Glutamatergic neuron (in vitro differentiated cells): Measurements from ENCODE around the gene DNAJB6. TPM values are rescaled to one million over a fixed set of nuclear protein-coding genes. Genes with fewer than 3 reads are reported as not detected.

Experiments
- DNase-seq: peaks from one replicate; pipeline ENCODE4 v3.0.0; 2022
- H3K27ac Mint-ChIP-seq: one replicate; pipeline ENCODE4 v1.8.0; 2020; ENCODE audit warnings: mild to moderate bottlenecking, mixed read lengths, inconsistent platforms; ENCODE audit not compliant: unreplicated experiment
- H3K27me3 Mint-ChIP-seq: one replicate; pipeline ENCODE4 v1.8.0; 2020; ENCODE audit warnings: mild to moderate bottlenecking, moderate library complexity, mixed read lengths, inconsistent platforms; ENCODE audit not compliant: unreplicated experiment
- H3K36me3 Mint-ChIP-seq: one replicate; pipeline ENCODE4 v1.8.0; 2020; ENCODE audit warnings: mild to moderate bottlenecking, mixed read lengths, inconsistent platforms; ENCODE audit not compliant: unreplicated experiment
- H3K4me1 Mint-ChIP-seq: one replicate; pipeline ENCODE4 v1.8.0; 2020; ENCODE audit warnings: mild to moderate bottlenecking, low read depth, mixed read lengths, inconsistent platforms; ENCODE audit not compliant: unreplicated experiment
- H3K4me3 Mint-ChIP-seq: one replicate; pipeline ENCODE4 v1.8.0; 2020; ENCODE audit warnings: mild to moderate bottlenecking, mixed read lengths, inconsistent platforms; ENCODE audit not compliant: unreplicated experiment
- H3K9me3 Mint-ChIP-seq: one replicate; pipeline ENCODE4 v1.8.0; 2020; ENCODE audit warnings: mild to moderate bottlenecking, moderate library complexity, mixed read lengths, inconsistent platforms; ENCODE audit not compliant: unreplicated experiment
- total RNA-seq: library from RNA; stranded (reverse); fragmentation: NEBNext Ultra II Directional; extraction: Animal tissue kit (Norgen Biotek cat#: 25700); gene quantifications from one replicate; pipeline ENCODE4 v1.2.1, GENCODE V29; 2021; ENCODE audit not compliant: unreplicated experiment
- TF ChIP-seq, protein P1 (sequence below): fragments of 200-600 bp; sonication (generic); IDR thresholded peaks from one replicate; pipeline ENCODE4 v1.5.0; 2021; ENCODE audit not compliant: partially characterized antibody, unreplicated experiment

DNAJB6 gene
- total RNA-seq, 1 donor from 2014 or later, result 120 TPM

DNA sequence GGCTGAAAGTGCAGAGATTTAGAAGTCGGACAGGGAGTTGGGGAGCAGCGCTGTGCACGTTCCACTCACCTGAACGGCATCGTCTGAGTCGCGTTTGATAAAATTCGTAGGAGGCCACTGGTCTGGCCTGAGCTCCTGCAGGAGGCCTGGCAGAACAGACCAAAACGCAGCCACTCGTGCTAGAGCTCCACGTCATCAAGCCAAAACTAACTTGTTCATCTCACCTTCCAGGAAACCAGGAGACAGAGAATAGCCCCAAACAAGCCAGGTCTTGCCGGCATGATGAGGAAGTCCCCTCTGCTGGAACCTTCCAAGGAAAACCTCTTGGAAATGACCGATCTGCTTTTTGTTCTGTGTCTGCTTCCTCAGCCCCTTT, 43.4 kb upstream of the DNAJB6 start:
- no peak for DNase-seq
- Mint-ChIP-seq H3K36me3 (peaks cover 5% of the 10 kb centered on the region), H3K27me3 (peaks cover 15% of the 10 kb centered on the region), H3K9me3 (peaks cover 7% of the 10 kb centered on the region), H3K4me1 (no peaks in the 10 kb centered on the region), H3K4me3 (no peak overlapping the region), H3K27ac (no peak overlapping the region)
- TF ChIP-seq, protein P1, sequence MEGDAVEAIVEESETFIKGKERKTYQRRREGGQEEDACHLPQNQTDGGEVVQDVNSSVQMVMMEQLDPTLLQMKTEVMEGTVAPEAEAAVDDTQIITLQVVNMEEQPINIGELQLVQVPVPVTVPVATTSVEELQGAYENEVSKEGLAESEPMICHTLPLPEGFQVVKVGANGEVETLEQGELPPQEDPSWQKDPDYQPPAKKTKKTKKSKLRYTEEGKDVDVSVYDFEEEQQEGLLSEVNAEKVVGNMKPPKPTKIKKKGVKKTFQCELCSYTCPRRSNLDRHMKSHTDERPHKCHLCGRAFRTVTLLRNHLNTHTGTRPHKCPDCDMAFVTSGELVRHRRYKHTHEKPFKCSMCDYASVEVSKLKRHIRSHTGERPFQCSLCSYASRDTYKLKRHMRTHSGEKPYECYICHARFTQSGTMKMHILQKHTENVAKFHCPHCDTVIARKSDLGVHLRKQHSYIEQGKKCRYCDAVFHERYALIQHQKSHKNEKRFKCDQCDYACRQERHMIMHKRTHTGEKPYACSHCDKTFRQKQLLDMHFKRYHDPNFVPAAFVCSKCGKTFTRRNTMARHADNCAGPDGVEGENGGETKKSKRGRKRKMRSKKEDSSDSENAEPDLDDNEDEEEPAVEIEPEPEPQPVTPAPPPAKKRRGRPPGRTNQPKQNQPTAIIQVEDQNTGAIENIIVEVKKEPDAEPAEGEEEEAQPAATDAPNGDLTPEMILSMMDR, result no peak

DNA sequence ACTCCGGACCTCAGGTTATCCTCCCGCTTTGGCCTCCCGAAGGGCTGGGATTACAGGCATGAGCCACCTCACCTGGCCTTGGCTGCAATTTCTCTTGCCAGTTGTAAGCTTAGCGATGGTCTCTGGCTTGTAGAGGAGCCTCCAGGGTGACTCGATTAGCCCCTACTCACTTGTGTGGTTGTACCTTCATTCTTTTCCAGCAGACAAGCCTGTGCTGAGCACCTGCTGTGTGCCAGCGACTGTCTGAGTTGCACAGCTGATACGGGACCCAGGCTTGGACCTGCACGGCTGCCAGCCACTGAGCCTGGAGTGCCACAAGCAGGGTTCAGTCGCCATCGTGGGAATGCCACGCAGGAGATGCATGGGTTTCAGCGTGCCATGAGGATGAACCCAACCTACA, 42.0 kb upstream of the DNAJB6 start:
- TF ChIP-seq, protein P1, result no peak
- H3K4me1 Mint-ChIP-seq, result no peaks in the 10 kb centered on the region
- peaks cover 19% of the 10 kb centered on the region for H3K27me3 Mint-ChIP-seq
- DNase-seq, result no peak
- H3K36me3 Mint-ChIP-seq, result peaks cover 13% of the 10 kb centered on the region
- H3K9me3 Mint-ChIP-seq, result peaks cover 12% of the 10 kb centered on the region
- H3K27ac Mint-ChIP-seq, result no peak overlapping the region
- no peak overlapping the region for H3K4me3 Mint-ChIP-seq

DNA sequence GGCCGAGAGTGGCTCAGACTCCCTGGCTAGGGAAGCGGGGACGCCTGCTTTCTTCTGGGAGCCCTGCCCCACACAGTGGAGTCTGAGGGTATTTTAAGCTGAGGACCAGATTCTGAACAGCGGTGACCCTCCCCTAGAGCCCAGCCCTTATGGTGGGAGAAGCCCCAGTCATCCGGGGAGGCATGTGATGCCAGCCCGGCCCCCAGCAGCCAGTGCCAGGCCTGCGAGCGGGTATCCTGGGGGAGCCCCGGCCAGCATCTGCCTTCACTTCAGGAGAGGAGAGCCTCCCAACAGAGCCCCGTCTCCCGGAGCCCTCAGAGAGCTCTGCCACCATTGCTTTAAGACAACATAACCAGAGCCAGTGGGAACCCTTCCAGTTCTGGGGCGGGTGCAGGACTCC, 41.5 kb upstream of the DNAJB6 start:
- no peak for DNase-seq
- TF ChIP-seq, protein P1, result no peak
- Mint-ChIP-seq H3K27me3 (peaks cover 19% of the 10 kb centered on the region), H3K4me1 (no peaks in the 10 kb centered on the region), H3K9me3 (peaks cover 12% of the 10 kb centered on the region), H3K36me3 (peaks cover 13% of the 10 kb centered on the region), H3K27ac (no peak overlapping the region), H3K4me3 (no peak overlapping the region)

DNA sequence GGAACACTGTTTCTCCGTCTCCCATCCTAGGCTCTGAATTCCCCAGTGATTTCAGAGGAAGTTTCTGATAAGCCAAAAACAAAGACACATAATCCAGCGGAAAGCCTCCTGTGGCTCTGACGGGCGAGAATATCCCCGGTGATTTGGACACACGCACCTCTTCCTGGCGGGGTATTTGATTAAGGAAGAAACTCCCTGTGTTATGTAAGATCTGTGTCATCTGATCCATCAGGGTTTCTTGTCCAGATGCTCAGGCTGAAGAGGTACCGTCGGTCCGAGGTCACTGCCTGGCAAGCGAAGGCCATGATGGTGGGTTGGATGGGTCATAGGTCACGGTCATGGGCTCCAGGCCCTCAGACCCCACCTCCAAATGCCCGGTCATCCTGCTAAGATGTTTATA, 39.6 kb upstream of the DNAJB6 start:
- TF ChIP-seq, protein P1, result no peak
- DNase-seq, result no peak
- no peaks in the 10 kb centered on the region for H3K4me1 Mint-ChIP-seq
- H3K4me3 Mint-ChIP-seq, result no peak overlapping the region
- peaks cover 11% of the 10 kb centered on the region for H3K9me3 Mint-ChIP-seq
- H3K36me3 Mint-ChIP-seq, result peaks cover 11% of the 10 kb centered on the region
- H3K27me3 Mint-ChIP-seq, result peaks cover 16% of the 10 kb centered on the region
- no peak overlapping the region for H3K27ac Mint-ChIP-seq

DNA sequence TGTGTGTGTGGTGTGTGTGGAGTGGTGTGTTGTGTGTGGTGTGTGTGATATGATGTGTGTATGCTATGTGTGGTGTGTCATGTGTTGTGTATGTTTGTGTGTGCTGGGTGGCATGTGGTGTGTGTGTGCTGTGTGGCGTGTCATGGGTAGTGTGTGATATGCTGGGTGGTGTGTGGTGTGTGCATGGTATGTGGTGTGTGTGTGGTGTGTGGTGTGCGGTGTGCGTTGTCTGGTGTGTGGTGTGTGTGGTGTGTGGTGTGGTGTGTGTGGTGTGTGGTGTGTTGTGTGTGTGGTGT, 37.5 kb upstream of the DNAJB6 start:
- peaks cover 9% of the 10 kb centered on the region for H3K9me3 Mint-ChIP-seq
- no peak overlapping the region for H3K4me3 Mint-ChIP-seq
- peaks cover 8% of the 10 kb centered on the region for H3K36me3 Mint-ChIP-seq
- H3K27me3 Mint-ChIP-seq, result peaks cover 18% of the 10 kb centered on the region
- peaks cover 3% of the 10 kb centered on the region for H3K4me1 Mint-ChIP-seq
- TF ChIP-seq, protein P1, result no peak
- no peak overlapping the region for H3K27ac Mint-ChIP-seq
- DNase-seq, result no peak
